Hepatocyte (in vitro differentiated cells): ENCODE results near the gene USP28.

Experiments used
- EZH2 ChIP-seq: fragments of 200-600 bp; sonication (generic); IDR thresholded peaks from 2 replicates; pipeline ENCODE4 v1.6.1; 2016; ENCODE audit warnings: antibody characterized with exemption, mild to moderate bottlenecking, borderline replicate concordance
- EZH2phosphoT487 ChIP-seq: fragments of 200-600 bp; sonication (generic); IDR thresholded peaks from one replicate; pipeline ENCODE4 v1.6.1; 2018; ENCODE audit warnings: antibody characterized with exemption, mild to moderate bottlenecking, low read depth, moderate library complexity; ENCODE audit not compliant: unreplicated experiment, severe bottlenecking
- TF ChIP-seq, protein P1 (sequence below): fragments of 200-600 bp; sonication (generic); IDR thresholded peaks from 2 replicates; pipeline ENCODE4 v1.5.1; 2016; ENCODE audit warnings: antibody characterized with exemption, mild to moderate bottlenecking; ENCODE audit not compliant: poor library complexity

DNA sequence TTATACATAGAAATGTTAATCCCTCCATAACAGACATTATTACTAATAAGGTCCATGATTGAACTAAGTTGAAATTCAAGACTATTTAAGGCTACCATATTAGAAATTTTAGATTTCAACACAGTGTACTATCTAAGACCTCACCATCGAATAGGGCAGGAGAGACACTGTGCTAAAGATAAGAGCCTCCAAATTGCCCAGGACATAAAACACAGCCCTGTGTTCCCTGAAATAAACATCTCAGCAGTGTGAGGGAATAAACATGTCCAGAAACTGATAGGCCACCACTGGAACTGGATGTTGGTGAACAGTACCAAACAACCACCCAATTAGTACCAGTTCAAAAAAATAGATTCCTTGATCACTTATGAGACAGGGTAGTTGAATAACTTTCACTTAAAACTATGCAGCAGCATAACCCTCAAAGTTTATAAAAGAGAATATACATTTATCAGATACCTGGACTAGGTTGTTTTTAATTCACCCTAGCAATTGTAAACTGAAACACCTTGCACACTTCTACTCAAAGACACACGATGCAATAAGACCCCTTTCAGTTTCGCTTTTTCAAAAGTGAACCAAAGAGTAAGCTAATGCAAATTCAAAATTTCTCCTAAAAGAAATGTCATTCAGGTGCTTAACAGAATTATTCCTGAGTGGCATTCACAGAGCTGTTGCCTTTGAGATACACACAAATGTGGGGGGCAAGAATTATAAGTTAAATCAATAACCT, 34.3 kb downstream of the USP28 start:
- TF ChIP-seq EZH2phosphoT487: no peak
- TF ChIP-seq, protein P1, sequence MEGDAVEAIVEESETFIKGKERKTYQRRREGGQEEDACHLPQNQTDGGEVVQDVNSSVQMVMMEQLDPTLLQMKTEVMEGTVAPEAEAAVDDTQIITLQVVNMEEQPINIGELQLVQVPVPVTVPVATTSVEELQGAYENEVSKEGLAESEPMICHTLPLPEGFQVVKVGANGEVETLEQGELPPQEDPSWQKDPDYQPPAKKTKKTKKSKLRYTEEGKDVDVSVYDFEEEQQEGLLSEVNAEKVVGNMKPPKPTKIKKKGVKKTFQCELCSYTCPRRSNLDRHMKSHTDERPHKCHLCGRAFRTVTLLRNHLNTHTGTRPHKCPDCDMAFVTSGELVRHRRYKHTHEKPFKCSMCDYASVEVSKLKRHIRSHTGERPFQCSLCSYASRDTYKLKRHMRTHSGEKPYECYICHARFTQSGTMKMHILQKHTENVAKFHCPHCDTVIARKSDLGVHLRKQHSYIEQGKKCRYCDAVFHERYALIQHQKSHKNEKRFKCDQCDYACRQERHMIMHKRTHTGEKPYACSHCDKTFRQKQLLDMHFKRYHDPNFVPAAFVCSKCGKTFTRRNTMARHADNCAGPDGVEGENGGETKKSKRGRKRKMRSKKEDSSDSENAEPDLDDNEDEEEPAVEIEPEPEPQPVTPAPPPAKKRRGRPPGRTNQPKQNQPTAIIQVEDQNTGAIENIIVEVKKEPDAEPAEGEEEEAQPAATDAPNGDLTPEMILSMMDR: no peak
- no peak for TF ChIP-seq EZH2
